Fibroblast of lung (primary cell): ENCODE data around the gene COL4A5.

Experiments
- CTCF ChIP-seq, 2 donors: IDR thresholded peaks in 1 of 2; conservative IDR thresholded peaks in 1 of 2; 1 replicate in 1 of 2; 2 replicates in 1 of 2; pipeline ENCODE4 v1.5.1; 2011 to 2012; ENCODE audit warnings: low read length in 2 of 2, control low read depth in 1 of 2, inconsistent platforms in 1 of 2, low read depth in 1 of 2, mild to moderate bottlenecking in 1 of 2
- EZH2 ChIP-seq: IDR thresholded peaks from 2 replicates; pipeline ENCODE4 v1.5.1; 2012; ENCODE audit warnings: low read length, control low read depth, mild to moderate bottlenecking; ENCODE audit errors: missing control alignments

- TF ChIP-seq CTCF (conservative IDR thresholded peaks at IDR 0.05 in 1 of 2, IDR thresholded peaks at IDR 0.05 in 1 of 2; ENCODE audit: low read depth in 1 of 2, low read length in 2 of 2): no peak
- TF ChIP-seq EZH2: no peak
These were observed 231.9 kb downstream of the COL4A5 start for GRCh38 chrX:108671526-108671925.
